ENCODE data around the gene SNX11. TPM values are rescaled to one million over a fixed set of nuclear protein-coding genes. Genes with fewer than 3 reads are reported as not detected.

The SNX11 gene
- total and polyA plus RNA-seq, 2 of the 8 experiments (the other 6 are each of a cell fraction or from before 2014, with no cell fraction given), result 21.1 to 21.4 TPM

DNA sequence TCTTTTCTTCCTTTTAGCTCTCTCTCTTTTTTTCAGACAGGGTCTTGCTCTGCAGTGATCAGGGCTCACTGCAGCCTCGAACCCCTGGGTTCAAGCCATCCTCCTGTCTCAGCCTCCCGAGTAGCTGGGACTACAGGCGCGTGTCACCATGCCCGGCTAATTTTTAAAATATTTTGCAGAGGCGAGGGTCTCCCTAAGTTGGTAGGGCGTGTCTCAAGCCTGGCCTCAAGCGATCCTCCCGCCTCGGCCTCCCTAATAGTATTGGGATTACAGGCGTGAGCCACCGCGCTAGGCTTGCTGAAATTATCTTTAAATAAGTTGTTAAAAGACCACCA lies 797 bp upstream of the SNX11 start (continued):
- TF ChIP-seq ATF3 (IDR thresholded peaks at IDR 0.05; ENCODE audit: insufficient read depth, low read depth, low read length) (no peak), SP1 (IDR thresholded peaks at IDR 0.05; ENCODE audit: low read depth, low read length) (no peak), POU5F1 (IDR thresholded peaks at IDR 0.05; ENCODE audit: low read depth, low read length) (no peak), CHD2 (IDR thresholded peaks at IDR 0.05; ENCODE audit: low read length) (no peak), KDM1A (IDR thresholded peaks at IDR 0.05; ENCODE audit: borderline replicate concordance, low read length) (no peak), SIRT6 (IDR thresholded peaks at IDR 0.05; ENCODE audit: low read length) (no peak)
